Epithelial cell of proximal tubule (primary cell): ENCODE results near the gene FAM114A1. TPM values are rescaled to one million over a fixed set of nuclear protein-coding genes. Genes with fewer than 3 reads are reported as not detected.

Experiments
- DNase-seq: peaks from one replicate; pipeline ENCODE4 v3.0.0-alpha.2; 2011; ENCODE audit warnings: low read depth
- H3K4me3 ChIP-seq: 2 replicates; pipeline ENCODE4 v1.5.1; 2011; ENCODE audit warnings: low read depth, mild to moderate bottlenecking, low read length
- total RNA-seq: library from RNA; depleted of rRNA; stranded (reverse); fragments of >200 nt; gene quantifications from 2 replicates; pipeline ENCODE4 v1.2.3, GENCODE V29; 2015
- TF ChIP-seq, protein P1 (sequence below): conservative IDR thresholded peaks from 2 replicates; pipeline ENCODE4 v1.5.1; 2012; ENCODE audit warnings: low read depth, mild to moderate bottlenecking, low read length

FAM114A1 gene
- total RNA-seq, 1 donor from 2014 or later: 61.5 TPM

DNA sequence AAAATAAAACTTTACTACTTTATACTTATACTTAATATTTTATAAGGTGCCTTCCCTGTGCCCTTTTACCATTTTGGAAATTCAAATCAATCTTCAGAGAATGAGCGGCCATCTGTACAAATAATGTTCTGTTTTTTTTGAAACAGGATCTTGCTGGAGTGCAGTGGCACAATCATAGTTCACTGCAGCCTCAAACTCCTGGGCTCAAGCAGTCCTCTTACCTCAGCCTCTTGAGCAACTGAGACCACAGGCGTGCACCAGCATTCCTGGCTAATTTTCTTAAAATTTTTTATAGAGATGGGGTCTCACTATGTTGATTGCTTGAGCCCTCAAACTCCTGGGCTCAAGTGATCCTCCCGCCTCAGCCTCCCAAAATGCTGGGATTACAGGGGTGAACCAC, 53.5 kb downstream of the FAM114A1 start:
- no peak overlapping the region for H3K4me3 ChIP-seq
- TF ChIP-seq, protein P1, sequence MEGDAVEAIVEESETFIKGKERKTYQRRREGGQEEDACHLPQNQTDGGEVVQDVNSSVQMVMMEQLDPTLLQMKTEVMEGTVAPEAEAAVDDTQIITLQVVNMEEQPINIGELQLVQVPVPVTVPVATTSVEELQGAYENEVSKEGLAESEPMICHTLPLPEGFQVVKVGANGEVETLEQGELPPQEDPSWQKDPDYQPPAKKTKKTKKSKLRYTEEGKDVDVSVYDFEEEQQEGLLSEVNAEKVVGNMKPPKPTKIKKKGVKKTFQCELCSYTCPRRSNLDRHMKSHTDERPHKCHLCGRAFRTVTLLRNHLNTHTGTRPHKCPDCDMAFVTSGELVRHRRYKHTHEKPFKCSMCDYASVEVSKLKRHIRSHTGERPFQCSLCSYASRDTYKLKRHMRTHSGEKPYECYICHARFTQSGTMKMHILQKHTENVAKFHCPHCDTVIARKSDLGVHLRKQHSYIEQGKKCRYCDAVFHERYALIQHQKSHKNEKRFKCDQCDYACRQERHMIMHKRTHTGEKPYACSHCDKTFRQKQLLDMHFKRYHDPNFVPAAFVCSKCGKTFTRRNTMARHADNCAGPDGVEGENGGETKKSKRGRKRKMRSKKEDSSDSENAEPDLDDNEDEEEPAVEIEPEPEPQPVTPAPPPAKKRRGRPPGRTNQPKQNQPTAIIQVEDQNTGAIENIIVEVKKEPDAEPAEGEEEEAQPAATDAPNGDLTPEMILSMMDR: no peak

DNA sequence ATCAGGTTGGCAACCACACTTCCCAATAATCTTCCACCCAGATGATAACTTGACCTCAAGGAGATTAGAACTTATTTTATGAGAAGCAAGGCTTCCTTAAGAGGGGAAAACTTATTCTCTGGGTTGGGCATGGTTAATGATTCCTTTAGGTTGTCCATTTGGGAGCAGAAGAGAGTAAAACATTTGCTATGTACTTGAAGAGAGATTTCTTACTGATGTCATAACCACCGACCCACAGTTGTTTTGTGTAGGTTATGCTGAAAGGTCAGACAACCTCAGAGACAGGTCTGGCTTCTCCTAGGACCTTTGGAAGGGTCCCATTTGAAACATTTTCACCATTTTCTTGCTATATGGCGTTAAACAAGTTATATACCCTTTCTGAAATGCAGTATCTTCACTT, 56.1 kb downstream of the FAM114A1 start:
- H3K4me3 ChIP-seq: no peak overlapping the region
- TF ChIP-seq, protein P1: no peak
- DNase-seq: peak; percentile 59

More for the DNA sequence above, 53.5 kb downstream of the FAM114A1 start:
- no peak for DNase-seq

DNA sequence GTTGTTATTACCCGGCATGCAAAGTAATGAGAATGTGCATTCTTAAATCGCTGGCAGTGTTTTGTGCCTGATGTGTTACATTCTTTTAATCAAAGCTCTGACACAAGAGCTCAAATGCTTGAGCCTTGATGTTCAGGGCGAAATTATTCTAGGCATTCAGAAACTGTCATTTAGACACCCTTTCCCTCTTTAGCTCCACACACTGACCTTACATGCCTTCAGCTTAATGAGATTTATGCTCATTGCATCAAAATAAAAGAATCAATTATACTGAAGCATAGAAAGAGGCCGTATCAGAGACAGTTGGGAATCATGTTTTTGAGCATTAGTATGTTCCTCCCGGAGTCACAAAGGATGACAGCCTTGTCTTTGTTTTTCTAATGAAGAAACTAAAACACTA, 56.7 kb downstream of the FAM114A1 start:
- TF ChIP-seq, protein P1: no peak
- no peak for DNase-seq
- H3K4me3 ChIP-seq: no peak overlapping the region

DNA sequence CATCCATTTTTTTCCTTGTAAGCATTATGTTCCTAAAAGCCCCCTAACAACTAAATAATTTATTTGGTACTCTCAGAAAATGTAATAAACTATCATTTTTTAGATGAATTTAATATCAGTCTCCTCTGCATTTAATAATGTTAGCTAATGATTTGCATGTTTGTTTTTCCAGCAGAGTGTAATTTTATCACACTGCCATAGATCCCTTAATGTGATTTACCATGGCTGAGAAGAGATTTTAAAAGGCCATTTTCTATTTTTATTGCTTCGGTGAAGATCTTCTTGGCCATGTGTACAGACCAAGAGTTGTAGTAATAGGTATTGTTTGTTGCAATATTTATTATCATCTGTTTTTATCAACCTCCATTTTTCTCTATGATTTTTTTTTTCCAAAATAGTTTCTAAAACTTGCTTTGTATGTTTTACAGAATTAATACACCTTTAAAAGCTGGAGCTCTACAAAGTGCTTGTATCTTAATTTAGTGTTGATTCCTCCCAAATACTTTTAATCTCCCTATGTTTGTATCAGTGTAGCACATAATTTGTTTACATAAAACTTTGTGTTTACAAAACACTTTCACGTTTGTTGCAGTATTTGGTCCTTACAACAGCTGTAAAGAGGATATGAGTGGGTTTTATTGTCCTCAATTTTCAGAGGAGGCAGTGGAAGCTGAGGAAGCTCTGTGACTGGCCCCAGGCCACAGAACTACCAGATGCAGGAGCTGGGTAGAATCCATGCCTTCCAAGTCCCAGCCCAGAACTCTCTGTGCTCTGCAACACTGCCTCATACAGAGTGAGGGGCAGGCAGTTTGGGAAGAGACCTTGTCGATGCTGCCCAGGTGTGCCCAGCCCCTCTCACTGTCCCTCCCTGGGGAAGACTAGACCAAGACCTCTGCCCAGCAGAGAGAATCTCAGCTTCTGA, 58.1 kb downstream of the FAM114A1 start:
- TF ChIP-seq, protein P1: no peak
- no peak for DNase-seq
- H3K4me3 ChIP-seq: no peak overlapping the region

DNA sequence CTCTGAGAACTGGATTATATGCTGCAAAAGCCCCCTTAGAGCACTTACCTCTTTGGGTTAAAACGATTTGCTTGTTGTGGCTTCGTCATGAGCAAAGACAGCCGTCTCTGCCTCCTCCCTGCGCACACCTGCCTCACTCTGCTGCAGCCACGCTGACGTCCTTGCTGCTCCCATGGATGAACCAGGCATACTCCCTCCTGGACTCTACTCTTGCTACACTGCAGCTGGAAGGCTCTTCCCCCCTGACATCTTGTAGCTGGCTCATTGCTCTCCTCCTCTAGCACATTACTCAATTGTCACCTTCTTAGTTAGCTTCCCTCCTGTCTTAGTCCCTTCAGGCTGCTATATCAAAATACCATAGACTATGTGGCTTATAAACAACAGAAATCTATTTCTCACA, 59.3 kb downstream of the FAM114A1 start:
- no peak overlapping the region for H3K4me3 ChIP-seq
- no peak for DNase-seq
- TF ChIP-seq, protein P1: no peak

DNA sequence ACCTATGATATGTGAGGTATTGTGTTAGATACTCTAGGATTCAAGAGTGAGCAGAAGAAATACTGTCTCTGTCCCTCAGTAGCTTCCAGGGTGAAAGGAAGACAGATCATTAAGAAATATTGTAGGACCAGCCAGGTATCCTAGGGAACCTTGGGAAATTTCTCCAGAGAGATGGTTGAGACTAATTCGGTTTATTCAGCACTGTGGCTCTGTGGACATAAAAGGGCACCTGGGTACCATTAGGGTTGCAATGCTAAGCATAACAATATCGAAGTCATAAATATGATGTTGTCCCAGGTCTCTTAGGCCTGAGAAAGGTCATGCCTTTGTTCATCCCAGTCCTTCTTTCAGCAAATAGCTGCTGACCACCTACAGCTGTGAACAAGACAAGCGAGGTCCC, 61.0 kb downstream of the FAM114A1 start:
- no peak overlapping the region for H3K4me3 ChIP-seq
- no peak for DNase-seq
- TF ChIP-seq, protein P1: no peak

DNA sequence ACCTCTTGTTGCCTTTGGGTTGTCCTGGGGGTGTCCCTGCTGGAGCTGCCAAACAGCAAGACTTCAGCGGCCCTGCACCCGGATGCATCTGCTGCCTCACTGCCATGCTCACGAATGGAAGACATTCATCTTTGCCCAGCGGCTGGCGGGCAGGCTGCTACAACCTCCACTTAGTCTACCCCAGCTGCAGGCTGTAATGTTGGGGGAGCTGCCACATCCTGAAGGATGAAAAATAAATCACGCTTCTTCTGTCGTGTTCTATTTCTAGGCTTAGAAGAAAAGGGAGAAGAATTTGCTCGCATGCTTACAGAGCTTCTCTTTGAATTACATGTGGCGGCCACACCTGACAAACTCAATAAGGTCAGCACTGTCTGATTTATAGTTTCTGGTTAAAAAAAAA, 61.4 kb downstream of the FAM114A1 start:
- no peak overlapping the region for H3K4me3 ChIP-seq
- TF ChIP-seq, protein P1: no peak
- DNase-seq: no peak
